HepG2 (cell line): Measurements from ENCODE around the gene FZD7. TPM values are rescaled to one million over a fixed set of nuclear protein-coding genes. Genes with fewer than 3 reads are reported as not detected.

ENCODE experiments used
- ATAC-seq: fragments of 200-7000 bp; cut with Tn5 transposase; 3 replicates; pipeline ENCODE4 v1.9.1; 2020; ENCODE audit warnings: mild to moderate bottlenecking, moderate library complexity
- BruUV-seq: library from RNA; stranded (reverse); fragments of 400-500 nt; replicated peaks from 2 replicates; lab custom pipeline; 2021; lab: Mats Ljungman, UMichigan
- CTCF ChIA-PET: fragments of 300-600 bp; formaldehyde crosslinking; extraction: SDS; loops from one replicate; lab custom pipeline; 2021; ENCODE audit warnings: low total read pairs, inconsistent platforms, low intra/inter-chr PET ratio; lab: Yijun Ruan, JAX
- POLR2A ChIA-PET: fragments of 350-600 bp; sonication (Branson Sonifier 250); formaldehyde crosslinking; loops from one replicate; lab custom pipeline; 2020; ENCODE audit warnings: antibody characterized with exemption, inconsistent platforms; lab: Yijun Ruan, JAX
- DNase-seq: peaks from one replicate; pipeline ENCODE4 v3.0.0-alpha.2; 2015; ENCODE audit warnings: low spot score
- FAIRE-seq: peaks from 3 replicates; lab custom pipeline; 2011; peaks lifted over from hg19 to GRCh38; lab: Jason Lieb, UNC
- H2AFZ ChIP-seq: one replicate; pipeline ENCODE4 v1.6.1; 2011; ENCODE audit warnings: low read length, inconsistent platforms
- H3K27ac ChIP-seq: fragments of 300-600 bp; 3 replicates; pipeline ENCODE4 v1.8.0; 2011; ENCODE audit warnings: mixed run types, mild to moderate bottlenecking, mixed read lengths, low read length, inconsistent platforms; ENCODE audit not compliant: insufficient read depth; ENCODE audit errors: extremely low read length
- H3K27me3 ChIP-seq, 2 experiments: fragments of 200-600 bp in 1 of 2; 2 replicates in 1 of 2; 3 replicates in 1 of 2; pipeline versions ENCODE4 v1.6.0 to v1.8.0; 2011; ENCODE audit warnings: low read length in 2 of 2, mild to moderate bottlenecking in 2 of 2, moderate library complexity in 2 of 2, inconsistent platforms in 1 of 2; ENCODE audit not compliant: insufficient read depth in 2 of 2, control insufficient read depth in 1 of 2
- H3K36me3 ChIP-seq, 2 experiments: fragments of 200-600 bp in 1 of 2; replicated peaks in 1 of 2; 2 replicates in 1 of 2; 3 replicates in 1 of 2; pipeline versions ENCODE4 v1.5.1 to v1.8.0; 2011; ENCODE audit warnings: low read length in 2 of 2, inconsistent platforms in 1 of 2; ENCODE audit not compliant: insufficient read depth in 2 of 2, control insufficient read depth in 1 of 2
- H3K4me1 ChIP-seq: 2 replicates; pipeline ENCODE4 v1.5.1; 2012; ENCODE audit warnings: low read length, inconsistent platforms; ENCODE audit not compliant: insufficient read depth
- H3K4me2 ChIP-seq: 2 replicates; pipeline ENCODE4 v1.6.0; 2011; ENCODE audit warnings: low read depth, low read length, inconsistent platforms
- H3K4me3 ChIP-seq, 3 experiments: fragments of 200-600 bp in 1 of 3; sonication (generic), shearing (Covaris generic) in 1 of 3; replicated peaks in 1 of 3; 2 replicates each; pipeline ENCODE4 v1.5.1; 2011 to 2016; ENCODE audit warnings: low read length in 3 of 3, inconsistent platforms in 2 of 3, low read depth in 2 of 3, mild to moderate bottlenecking in 2 of 3, control low read depth in 1 of 3, mixed read lengths in 1 of 3; ENCODE audit not compliant: insufficient read depth in 1 of 3
- H3K79me2 ChIP-seq: one replicate; pipeline ENCODE4 v1.6.1; 2011; ENCODE audit warnings: low read length, inconsistent platforms; ENCODE audit not compliant: insufficient read depth
- H3K9ac ChIP-seq: 2 replicates; pipeline ENCODE4 v1.6.0; 2011; ENCODE audit warnings: mild to moderate bottlenecking, low read depth, low read length, inconsistent platforms; ENCODE audit not compliant: insufficient read depth
- H3K9me3 ChIP-seq: 2 replicates; pipeline ENCODE4 v1.5.1; 2012; ENCODE audit warnings: mild to moderate bottlenecking, low read length
- H4K20me1 ChIP-seq: 2 replicates; pipeline ENCODE4 v1.6.0; 2011; ENCODE audit warnings: inconsistent platforms, mild to moderate bottlenecking, low read length, moderate library complexity; ENCODE audit not compliant: insufficient read depth
- NR3C1 ChIP-seq: sonication (generic); formaldehyde crosslinking; IDR thresholded peaks from 2 replicates; pipeline ENCODE4 v1.4.0; 2020; ENCODE audit warnings: missing genetic modification reagents
- PHF8 ChIP-seq: sonication (generic); formaldehyde crosslinking; IDR thresholded peaks from 2 replicates; pipeline ENCODE4 v1.5.0; 2020; ENCODE audit warnings: missing genetic modification reagents
- ZFP1 ChIP-seq: IDR thresholded peaks from 2 replicates; pipeline ENCODE4 v1.6.1; 2016
- ZFP37 ChIP-seq: sonication (generic); formaldehyde crosslinking; IDR thresholded peaks from 2 replicates; pipeline ENCODE4 v1.4.0; 2020; ENCODE audit warnings: missing genetic modification reagents, borderline replicate concordance
- ZNF138 ChIP-seq: sonication (generic); formaldehyde crosslinking; IDR thresholded peaks from 2 replicates; pipeline ENCODE4 v1.5.0; 2020; ENCODE audit warnings: mild to moderate bottlenecking, low read depth, missing genetic modification reagents
- ZNF570 ChIP-seq: sonication (generic); formaldehyde crosslinking; IDR thresholded peaks from 2 replicates; pipeline ENCODE4 v1.4.0; 2020; ENCODE audit warnings: mild to moderate bottlenecking, missing genetic modification reagents, borderline replicate concordance
- ZNF790 ChIP-seq: sonication (generic); formaldehyde crosslinking; IDR thresholded peaks from 2 replicates; pipeline ENCODE4 v1.8.0; 2022; ENCODE audit warnings: missing genetic modification reagents, mild to moderate bottlenecking, borderline replicate concordance
- WGBS: methylation state at CpG from one replicate; pipeline ENCODE4 v1.1.6; 2017; ENCODE audit warnings: low lambda C conversion rate; 5-methylcytosine and 5-hydroxymethylcytosine counted together
- in situ Hi-C: cut with HindIII; loops from 2 replicates; pipeline ENCODE4 v1.10.0; 2017; ENCODE audit warnings: low pct_unique_long_range_greater_than_20kb; ENCODE audit not compliant: extremely low pct_ligation_motif_present
- intact Hi-C: fragments of 100-400 bp; cut with micrococcal nuclease; formaldehyde crosslinking; loops from one replicate; pipeline ENCODE4 v1.10.0; 2022; ENCODE audit not compliant: unreplicated experiment
- polyA plus RNA-seq, 8 experiments: library from polyadenylated mRNA; depleted of rRNA in 3 of 8; stranded (reverse) in 7 of 8; unstranded in 1 of 8; fragments of >200 nt; fragmentation: Illumina TruSeq in 4 of 8; extraction: Trizol in 4 of 8; gene quantifications; 2 replicates each; pipeline versions ENCODE4 v1.2.1 to v1.2.3, GENCODE V29; 2011 to 2016; ENCODE audit warnings: low read depth in 4 of 8, missing spikeins in 1 of 8, mixed read lengths in 1 of 8; ENCODE audit not compliant: insufficient read depth in 1 of 8
- total RNA-seq, 5 experiments: library from RNA; depleted of rRNA; stranded (reverse); fragments of >200 nt; fragmentation: Illumina TruSeq; extraction: Trizol; gene quantifications; 2 replicates each; pipeline ENCODE4 v1.2.3, GENCODE V29; 2016; ENCODE audit warnings: low read depth in 1 of 5
- TF ChIP-seq, protein P1 (sequence below): sonication (generic); formaldehyde crosslinking; IDR thresholded peaks from 2 replicates; pipeline ENCODE4 v1.8.0; 2022; ENCODE audit warnings: mild to moderate bottlenecking, missing genetic modification reagents, moderate library complexity
- TF ChIP-seq, protein P2 (sequence below): IDR thresholded peaks from 2 replicates; pipeline ENCODE4 v1.6.1; 2012; ENCODE audit warnings: low read depth, low read length, improper control_type of control experiment
- TF ChIP-seq, protein P3 (sequence below): IDR thresholded peaks from 2 replicates; pipeline ENCODE4 v1.6.1; 2016; ENCODE audit warnings: missing genetic modification reagents, missing compliant biosample characterization
- TF ChIP-seq, protein P4 (sequence below): sonication (generic); formaldehyde crosslinking; IDR thresholded peaks from 2 replicates; pipeline ENCODE4 v1.8.1; 2023; ENCODE audit warnings: mild to moderate bottlenecking, missing genetic modification reagents, borderline replicate concordance
- TF ChIP-seq, protein P5 (sequence below): sonication (generic); formaldehyde crosslinking; IDR thresholded peaks from 2 replicates; pipeline ENCODE4 v1.4.0; 2020; ENCODE audit warnings: missing genetic modification reagents, borderline replicate concordance

FZD7 gene
- total and polyA plus RNA-seq, 2 of the 13 experiments (the other 11 are each of a cell fraction or from before 2014, with no cell fraction given), result 0.13 to 0.38 TPM

DNA sequence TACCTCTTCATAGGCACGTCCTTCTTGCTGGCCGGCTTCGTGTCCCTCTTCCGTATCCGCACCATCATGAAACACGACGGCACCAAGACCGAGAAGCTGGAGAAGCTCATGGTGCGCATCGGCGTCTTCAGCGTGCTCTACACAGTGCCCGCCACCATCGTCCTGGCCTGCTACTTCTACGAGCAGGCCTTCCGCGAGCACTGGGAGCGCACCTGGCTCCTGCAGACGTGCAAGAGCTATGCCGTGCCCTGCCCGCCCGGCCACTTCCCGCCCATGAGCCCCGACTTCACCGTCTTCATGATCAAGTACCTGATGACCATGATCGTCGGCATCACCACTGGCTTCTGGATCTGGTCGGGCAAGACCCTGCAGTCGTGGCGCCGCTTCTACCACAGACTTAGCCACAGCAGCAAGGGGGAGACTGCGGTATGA lies 2.3 kb downstream of the FZD7 start:
- CTCF ChIA-PET, result no interaction called here
- in situ Hi-C loops, result no loop called here
- Histone ChIP-seq H3K79me2 (no peaks in the 10 kb centered on the region), H3K27ac (no peak overlapping the region), H3K4me2 (no peak overlapping the region), H3K4me1 (peaks cover 31% of the 10 kb centered on the region), H2AFZ (no peak overlapping the region), H3K9ac (no peak overlapping the region), H3K9me3 (no peaks in the 10 kb centered on the region), H3K36me3 (no peaks in the 10 kb centered on the region), H3K4me3 (no peak overlapping the region)
- DNase-seq (no peak), FAIRE-seq (no peak), ATAC-seq (no peak)
- WGBS, result 94% methylated on average over 32 of the region's 32 CpGs
- POLR2A ChIA-PET, result no interaction called here
- no peak for TF ChIP-seq ZNF138 (CRISPR knock-in tag)
- TF ChIP-seq, protein P1, sequence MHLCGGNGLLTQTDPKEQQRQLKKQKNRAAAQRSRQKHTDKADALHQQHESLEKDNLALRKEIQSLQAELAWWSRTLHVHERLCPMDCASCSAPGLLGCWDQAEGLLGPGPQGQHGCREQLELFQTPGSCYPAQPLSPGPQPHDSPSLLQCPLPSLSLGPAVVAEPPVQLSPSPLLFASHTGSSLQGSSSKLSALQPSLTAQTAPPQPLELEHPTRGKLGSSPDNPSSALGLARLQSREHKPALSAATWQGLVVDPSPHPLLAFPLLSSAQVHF, result 0 out of 2 replicates have a peak, but pooled peaks have one; percentile 1
- TF ChIP-seq, all 625 proteins: peak for 1
- Histone ChIP-seq H3K27me3 (peaks cover 2 to 46% of the 10 kb centered on the region in 2 experiments; a peak in 4 of 5 replicates), H4K20me1 (no peaks in the 10 kb centered on the region)
- BruUV-seq, result no TSS peak
- intact Hi-C loops, result no loop called here

DNA sequence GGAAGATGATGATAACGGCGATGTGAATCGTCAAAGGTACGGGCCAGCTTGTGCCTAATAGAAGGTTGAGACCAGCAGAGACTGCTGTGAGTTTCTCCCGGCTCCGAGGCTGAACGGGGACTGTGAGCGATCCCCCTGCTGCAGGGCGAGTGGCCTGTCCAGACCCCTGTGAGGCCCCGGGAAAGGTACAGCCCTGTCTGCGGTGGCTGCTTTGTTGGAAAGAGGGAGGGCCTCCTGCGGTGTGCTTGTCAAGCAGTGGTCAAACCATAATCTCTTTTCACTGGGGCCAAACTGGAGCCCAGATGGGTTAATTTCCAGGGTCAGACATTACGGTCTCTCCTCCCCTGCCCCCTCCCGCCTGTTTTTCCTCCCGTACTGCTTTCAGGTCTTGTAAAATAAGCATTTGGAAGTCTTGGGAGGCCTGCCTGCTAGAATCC lies 3.0 kb downstream of the FZD7 start:
- WGBS, result 62% methylated on average over 15 of the region's 15 CpGs
- CTCF ChIA-PET, result no interaction called here
- Histone ChIP-seq H3K79me2 (no peaks in the 10 kb centered on the region), H4K20me1 (no peaks in the 10 kb centered on the region), H3K9ac (no peak overlapping the region), H3K9me3 (no peaks in the 10 kb centered on the region)
- BruUV-seq, result no TSS peak
- no peak for ATAC-seq
- no peak for FAIRE-seq
- intact Hi-C loops, result no loop called here
- TF ChIP-seq, protein P2, sequence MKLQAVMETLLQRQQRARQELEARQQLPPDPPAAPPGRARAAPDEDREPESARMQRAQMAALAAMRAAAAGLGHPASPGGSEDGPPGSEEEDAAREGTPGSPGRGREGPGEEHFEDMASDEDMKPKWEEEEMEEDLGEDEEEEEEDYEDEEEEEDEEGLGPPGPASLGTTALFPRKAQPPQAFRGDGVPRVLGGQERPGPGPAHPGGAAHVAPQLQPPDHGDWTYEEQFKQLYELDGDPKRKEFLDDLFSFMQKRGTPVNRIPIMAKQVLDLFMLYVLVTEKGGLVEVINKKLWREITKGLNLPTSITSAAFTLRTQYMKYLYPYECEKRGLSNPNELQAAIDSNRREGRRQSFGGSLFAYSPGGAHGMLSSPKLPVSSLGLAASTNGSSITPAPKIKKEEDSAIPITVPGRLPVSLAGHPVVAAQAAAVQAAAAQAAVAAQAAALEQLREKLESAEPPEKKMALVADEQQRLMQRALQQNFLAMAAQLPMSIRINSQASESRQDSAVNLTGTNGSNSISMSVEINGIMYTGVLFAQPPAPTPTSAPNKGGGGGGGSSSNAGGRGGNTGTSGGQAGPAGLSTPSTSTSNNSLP, result no peak
- TF ChIP-seq, protein P3, sequence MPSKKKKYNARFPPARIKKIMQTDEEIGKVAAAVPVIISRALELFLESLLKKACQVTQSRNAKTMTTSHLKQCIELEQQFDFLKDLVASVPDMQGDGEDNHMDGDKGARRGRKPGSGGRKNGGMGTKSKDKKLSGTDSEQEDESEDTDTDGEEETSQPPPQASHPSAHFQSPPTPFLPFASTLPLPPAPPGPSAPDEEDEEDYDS (CRISPR knock-in tag), result no peak
- TF ChIP-seq, protein P4, sequence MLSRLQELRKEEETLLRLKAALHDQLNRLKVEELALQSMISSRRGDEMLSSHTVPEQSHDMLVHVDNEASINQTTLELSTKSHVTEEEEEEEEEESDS (CRISPR knock-in tag), result no peak
- TF ChIP-seq, protein P5, sequence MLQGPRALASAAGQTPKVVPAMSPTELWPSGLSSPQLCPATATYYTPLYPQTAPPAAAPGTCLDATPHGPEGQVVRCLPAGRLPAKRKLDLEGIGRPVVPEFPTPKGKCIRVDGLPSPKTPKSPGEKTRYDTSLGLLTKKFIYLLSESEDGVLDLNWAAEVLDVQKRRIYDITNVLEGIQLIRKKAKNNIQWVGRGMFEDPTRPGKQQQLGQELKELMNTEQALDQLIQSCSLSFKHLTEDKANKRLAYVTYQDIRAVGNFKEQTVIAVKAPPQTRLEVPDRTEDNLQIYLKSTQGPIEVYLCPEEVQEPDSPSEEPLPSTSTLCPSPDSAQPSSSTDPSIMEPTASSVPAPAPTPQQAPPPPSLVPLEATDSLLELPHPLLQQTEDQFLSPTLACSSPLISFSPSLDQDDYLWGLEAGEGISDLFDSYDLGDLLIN, result no peak
- no peak for TF ChIP-seq ZNF570 (CRISPR knock-in tag)
- no peak for TF ChIP-seq ZFP1 (CRISPR knock-in tag)
- no peak for TF ChIP-seq ZNF790 (CRISPR knock-in tag)
- TF ChIP-seq ZFP37 (CRISPR knock-in tag), result no peak
- TF ChIP-seq NR3C1, result no peak
- no peak for TF ChIP-seq PHF8 (CRISPR knock-in tag)
- TF ChIP-seq, all 625 proteins: peak for 0
- POLR2A ChIA-PET, result no interaction called here
- Histone ChIP-seq H3K4me2 (no peak overlapping the region), H3K27ac (no peak overlapping the region), H2AFZ (no peak overlapping the region), H3K4me3 (no peak overlapping the region), H3K4me1 (peaks cover 34% of the 10 kb centered on the region), H3K36me3 (no peaks in the 10 kb centered on the region), H3K27me3 (peaks cover 2 to 42% of the 10 kb centered on the region in 2 experiments; a peak in 4 of 5 replicates)
- in situ Hi-C loops, result no loop called here
- no peak for DNase-seq
